PFSK-1 (cell line): ENCODE measurements around the gene MGLL.

ENCODE experiments used
- FOXP2 ChIP-seq: optimal IDR thresholded peaks from 2 replicates; pipeline ENCODE3; 2011; ENCODE audit warnings: borderline replicate concordance, control low read depth, inconsistent platforms; ENCODE audit not compliant: insufficient read depth; ENCODE audit errors: extremely low read length, extremely low read depth
- POLR2AphosphoS5 ChIP-seq: IDR thresholded peaks from 2 replicates; pipeline ENCODE4 v1.6.1; 2012; ENCODE audit warnings: low read depth, mild to moderate bottlenecking, control low read depth, low read length, moderate library complexity
- SIN3A ChIP-seq: IDR thresholded peaks from 2 replicates; pipeline ENCODE4 v1.6.1; 2012; ENCODE audit warnings: mild to moderate bottlenecking, low read length, moderate library complexity, borderline replicate concordance; ENCODE audit not compliant: insufficient read depth
- TAF1 ChIP-seq: IDR thresholded peaks from 2 replicates; pipeline ENCODE4 v1.6.1; 2012; ENCODE audit warnings: low read length, control low read depth, borderline replicate concordance; ENCODE audit not compliant: insufficient read depth
- TF ChIP-seq, protein P1 (sequence below), 2 experiments: IDR thresholded peaks; 2 replicates each; pipeline versions ENCODE4 v1.6.1 to v1.8.0; 2011 to 2012; ENCODE audit warnings: low read depth in 2 of 2, low read length in 2 of 2, control low read depth in 1 of 2, inconsistent platforms in 1 of 2, mild to moderate bottlenecking in 1 of 2, moderate library complexity in 1 of 2; ENCODE audit not compliant: insufficient read depth in 1 of 2

The MGLL gene

DNA sequence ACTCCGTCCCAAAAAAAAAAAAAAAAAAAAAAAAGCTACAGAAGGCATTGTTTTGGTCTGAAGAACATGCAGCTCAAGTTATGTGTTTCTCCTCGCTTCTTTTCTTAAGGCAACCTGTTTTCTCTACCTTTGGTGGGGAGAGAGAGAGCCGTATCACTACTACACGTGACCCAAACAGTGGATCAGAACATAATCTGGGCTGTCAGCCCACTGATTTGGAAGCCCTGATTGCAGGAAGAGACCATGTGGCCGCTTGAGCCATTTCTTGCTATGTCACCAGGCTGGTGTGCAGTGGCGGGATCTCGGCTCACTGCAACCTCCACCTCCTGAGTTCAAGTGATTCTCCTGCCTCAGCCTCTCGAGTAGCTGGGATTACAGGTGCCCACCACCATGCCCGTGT is 79.7 kb downstream of the MGLL start:
- TF ChIP-seq POLR2AphosphoS5 (no peak), FOXP2 (no peak), SIN3A (no peak), TAF1 (no peak)
- TF ChIP-seq, protein P1, sequence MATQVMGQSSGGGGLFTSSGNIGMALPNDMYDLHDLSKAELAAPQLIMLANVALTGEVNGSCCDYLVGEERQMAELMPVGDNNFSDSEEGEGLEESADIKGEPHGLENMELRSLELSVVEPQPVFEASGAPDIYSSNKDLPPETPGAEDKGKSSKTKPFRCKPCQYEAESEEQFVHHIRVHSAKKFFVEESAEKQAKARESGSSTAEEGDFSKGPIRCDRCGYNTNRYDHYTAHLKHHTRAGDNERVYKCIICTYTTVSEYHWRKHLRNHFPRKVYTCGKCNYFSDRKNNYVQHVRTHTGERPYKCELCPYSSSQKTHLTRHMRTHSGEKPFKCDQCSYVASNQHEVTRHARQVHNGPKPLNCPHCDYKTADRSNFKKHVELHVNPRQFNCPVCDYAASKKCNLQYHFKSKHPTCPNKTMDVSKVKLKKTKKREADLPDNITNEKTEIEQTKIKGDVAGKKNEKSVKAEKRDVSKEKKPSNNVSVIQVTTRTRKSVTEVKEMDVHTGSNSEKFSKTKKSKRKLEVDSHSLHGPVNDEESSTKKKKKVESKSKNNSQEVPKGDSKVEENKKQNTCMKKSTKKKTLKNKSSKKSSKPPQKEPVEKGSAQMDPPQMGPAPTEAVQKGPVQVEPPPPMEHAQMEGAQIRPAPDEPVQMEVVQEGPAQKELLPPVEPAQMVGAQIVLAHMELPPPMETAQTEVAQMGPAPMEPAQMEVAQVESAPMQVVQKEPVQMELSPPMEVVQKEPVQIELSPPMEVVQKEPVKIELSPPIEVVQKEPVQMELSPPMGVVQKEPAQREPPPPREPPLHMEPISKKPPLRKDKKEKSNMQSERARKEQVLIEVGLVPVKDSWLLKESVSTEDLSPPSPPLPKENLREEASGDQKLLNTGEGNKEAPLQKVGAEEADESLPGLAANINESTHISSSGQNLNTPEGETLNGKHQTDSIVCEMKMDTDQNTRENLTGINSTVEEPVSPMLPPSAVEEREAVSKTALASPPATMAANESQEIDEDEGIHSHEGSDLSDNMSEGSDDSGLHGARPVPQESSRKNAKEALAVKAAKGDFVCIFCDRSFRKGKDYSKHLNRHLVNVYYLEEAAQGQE (IDR thresholded peaks at IDR 0.05; ENCODE audit: insufficient read depth in 1 of 2, low read depth in 2 of 2, low read length in 2 of 2) = no peak

DNA sequence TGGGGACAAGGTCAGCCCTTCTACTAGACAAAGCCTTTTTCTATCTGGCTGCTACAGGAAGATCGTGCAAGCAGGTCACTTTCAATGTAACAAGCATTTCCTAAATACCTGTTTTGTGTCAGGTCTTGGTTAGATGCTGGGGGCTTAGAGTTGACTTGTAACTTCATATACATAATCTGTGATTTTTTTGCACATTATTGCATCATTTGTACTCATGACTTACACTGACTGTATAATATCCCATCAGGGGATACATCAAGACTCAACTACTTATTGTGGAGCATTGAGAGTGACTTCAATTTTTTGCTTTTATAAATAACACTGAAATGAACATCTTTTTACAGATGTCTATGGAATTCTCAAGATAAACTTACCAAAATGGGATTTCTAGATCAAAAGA is 80.6 kb downstream of the MGLL start:
- no peak for TF ChIP-seq SIN3A
- TF ChIP-seq POLR2AphosphoS5 = no peak
- no peak for TF ChIP-seq TAF1

DNA sequence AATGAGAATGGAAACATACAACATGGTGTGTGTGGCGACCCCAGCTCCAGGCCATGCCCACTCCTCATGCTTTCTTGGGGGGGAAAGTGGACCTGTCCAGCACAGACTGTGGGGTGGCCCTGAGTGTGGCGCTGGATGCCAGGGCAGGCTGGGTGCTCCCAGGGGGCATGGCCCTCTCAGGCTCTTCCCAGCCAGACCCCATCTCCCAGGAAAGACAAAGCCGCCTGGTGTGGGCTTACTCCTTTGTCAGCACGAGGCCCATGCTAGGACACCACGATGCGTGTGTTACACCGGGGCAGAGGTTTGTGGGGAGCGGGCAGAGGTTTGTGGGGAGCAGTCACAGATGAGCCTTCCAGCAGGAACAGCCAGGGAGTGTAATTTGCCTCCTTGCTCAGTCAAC is 81.1 kb downstream of the MGLL start:
- TF ChIP-seq TAF1 (no peak), SIN3A (no peak), FOXP2 (no peak), POLR2AphosphoS5 (no peak)
- TF ChIP-seq, protein P1 (IDR thresholded peaks at IDR 0.05; ENCODE audit: insufficient read depth in 1 of 2, low read depth in 2 of 2, low read length in 2 of 2) = no peak

DNA sequence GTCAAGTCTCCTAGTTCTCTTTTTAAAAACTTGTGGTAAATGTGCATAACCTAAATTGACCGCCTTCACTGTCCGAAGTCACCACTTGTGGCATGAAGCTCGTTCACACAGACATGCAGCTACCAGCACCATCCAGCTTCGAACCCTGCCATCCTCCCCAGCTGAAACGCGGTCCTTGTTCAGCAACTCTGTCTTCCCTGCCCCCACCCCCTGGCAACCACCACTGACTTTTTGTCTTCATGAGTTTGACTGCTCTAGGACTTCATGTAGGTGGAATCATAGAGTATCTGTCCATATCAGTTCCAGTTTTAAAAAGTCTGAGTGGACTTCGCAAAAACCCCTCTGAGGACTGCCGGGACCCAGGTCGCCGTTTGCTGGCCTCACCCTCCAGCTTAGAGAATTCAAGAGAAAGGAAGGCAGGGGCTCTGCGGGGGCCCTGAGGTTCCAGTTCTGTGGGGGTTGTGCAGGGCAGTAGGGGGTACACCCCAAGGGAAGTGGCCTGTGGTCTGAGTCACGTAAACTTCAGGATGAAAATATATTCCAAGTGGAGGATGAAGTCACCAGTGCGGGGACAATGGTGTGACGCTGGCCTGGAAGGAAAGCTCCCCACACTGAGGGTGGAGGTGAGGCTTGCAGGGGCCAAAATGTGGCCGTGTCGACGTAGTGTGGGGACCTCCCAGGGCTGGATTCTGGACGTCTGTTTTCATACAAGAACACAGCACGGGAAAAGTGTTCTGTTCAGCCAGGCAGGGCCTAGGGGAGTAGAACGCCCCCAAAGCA is 82.0 kb downstream of the MGLL start:
- TF ChIP-seq TAF1 (no peak), FOXP2 (no peak), SIN3A (no peak), POLR2AphosphoS5 (no peak)
- TF ChIP-seq, protein P1 (IDR thresholded peaks at IDR 0.05; ENCODE audit: insufficient read depth in 1 of 2, low read depth in 2 of 2, low read length in 2 of 2) = no peak

DNA sequence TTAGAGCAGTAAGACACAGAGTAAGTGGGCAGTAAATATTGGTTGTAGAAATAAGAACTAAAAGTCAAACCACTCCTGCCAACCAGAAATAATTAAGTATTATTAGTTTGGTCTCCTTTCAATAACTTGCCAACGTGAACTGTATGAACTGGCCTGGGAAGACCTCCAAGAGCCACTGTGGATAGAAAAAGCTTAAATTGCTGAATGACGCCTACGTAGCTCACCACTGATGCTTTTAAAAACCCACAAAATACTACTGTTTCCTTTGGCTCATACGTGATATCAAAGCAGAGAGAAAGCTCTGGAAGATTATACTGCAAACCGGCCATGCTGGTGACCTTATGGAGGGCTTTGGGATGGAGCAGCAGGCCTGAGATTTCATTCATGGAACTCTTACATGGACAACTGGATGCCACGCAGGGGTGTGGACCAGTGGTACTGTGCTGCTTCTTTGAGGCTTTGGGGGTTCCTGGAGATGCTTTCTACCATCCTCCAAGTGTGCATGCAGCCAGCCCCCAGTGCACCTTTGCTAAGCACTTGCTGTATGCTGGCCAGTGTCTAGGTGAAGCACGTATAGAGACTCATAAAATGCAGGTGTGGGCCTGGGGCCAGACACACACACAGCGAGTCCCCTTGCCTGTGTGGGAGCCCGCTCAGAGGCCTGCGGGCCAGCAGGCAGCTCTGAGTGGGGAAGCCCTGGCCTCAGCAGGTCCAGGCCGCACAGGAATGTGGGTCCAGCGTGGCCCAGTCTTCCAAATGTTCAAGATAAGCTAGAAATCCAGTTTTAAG is 82.8 kb downstream of the MGLL start:
- TF ChIP-seq SIN3A (no peak), FOXP2 (no peak), POLR2AphosphoS5 (no peak), TAF1 (no peak)
- TF ChIP-seq, protein P1 (IDR thresholded peaks at IDR 0.05; ENCODE audit: insufficient read depth in 1 of 2, low read depth in 2 of 2, low read length in 2 of 2) = no peak
